NOMO-1 treated with DMSO at 0.1 percent for 48 hours (cell line): ENCODE measurements around the gene EXD3.
A peak's percentile ranks its signal among the peaks of the same experiment; 100 is the strongest.

Experiments
- DNase-seq: peaks from one replicate; lab custom pipeline; 2025; ENCODE audit not compliant: unreplicated experiment; lab: John Stamatoyannopoulos, UW

The EXD3 gene

DNA sequence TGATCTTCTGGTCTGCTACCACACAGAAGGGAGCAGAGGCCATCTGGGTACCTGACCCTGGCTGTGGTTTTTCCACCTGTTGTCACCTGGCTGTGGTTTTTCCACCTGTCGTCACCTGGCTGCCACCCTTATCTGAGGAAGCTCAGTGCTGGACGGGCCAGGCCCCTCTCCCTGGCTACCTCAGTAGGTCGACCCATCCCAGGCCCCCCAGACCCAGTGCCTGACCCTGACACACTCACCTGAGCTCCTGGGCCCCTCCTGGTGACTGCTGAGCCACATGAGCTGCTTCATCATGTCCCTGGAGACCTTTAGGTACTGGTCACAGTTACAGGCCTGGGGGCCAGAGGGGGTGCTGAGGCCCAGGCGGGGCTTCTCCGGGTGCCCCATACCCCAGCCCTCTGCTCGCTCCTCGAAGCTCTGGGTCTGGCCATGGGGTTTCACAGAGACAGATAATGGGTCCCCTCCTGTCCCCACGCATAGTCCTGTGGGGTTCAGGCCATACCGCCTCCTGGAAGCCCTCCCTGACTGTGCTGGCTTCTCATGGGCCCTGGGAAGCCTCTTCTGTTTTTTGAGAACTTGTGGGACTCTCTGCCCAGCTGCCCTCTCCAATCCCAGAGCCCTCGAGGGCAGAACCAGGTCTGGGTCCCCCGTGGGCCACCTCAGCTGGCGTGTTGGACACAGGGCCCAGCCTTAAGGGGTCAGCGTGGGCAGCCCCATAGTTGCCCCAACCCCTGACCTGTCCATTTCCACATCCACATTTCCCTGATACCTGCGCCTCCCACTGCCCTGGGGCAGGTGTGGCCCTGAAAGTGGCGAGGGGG is 113.4 kb downstream of the EXD3 start:
- DNase-seq, result no peak

DNA sequence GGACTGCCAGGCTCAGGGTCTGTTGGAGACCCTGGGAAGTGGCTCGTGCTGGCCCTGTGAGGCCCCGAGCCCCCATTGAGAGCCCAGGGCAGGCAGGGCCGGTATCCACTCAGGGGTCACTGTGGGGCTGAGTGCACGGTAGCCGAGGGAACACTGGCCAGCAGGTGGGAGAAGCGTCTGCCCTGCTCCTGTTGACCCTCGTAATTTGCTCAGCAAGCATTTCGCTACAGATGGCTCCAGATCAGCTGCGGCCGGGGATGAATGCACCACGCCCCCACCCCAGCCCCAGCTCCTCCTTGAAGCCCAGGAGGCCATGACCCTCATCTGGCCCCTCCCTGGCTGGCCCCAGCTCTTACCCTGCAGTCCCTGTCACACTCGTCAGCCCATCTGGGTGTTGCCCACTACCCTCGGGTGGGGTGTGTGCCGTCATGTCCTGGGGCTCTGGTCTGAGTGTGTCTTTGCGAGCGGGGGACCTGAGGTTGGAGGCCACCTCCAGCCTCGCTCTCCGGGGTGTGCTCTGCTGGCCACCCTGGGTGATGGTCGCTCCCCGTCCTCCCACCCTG is 114.8 kb downstream of the EXD3 start:
- no peak for DNase-seq

DNA sequence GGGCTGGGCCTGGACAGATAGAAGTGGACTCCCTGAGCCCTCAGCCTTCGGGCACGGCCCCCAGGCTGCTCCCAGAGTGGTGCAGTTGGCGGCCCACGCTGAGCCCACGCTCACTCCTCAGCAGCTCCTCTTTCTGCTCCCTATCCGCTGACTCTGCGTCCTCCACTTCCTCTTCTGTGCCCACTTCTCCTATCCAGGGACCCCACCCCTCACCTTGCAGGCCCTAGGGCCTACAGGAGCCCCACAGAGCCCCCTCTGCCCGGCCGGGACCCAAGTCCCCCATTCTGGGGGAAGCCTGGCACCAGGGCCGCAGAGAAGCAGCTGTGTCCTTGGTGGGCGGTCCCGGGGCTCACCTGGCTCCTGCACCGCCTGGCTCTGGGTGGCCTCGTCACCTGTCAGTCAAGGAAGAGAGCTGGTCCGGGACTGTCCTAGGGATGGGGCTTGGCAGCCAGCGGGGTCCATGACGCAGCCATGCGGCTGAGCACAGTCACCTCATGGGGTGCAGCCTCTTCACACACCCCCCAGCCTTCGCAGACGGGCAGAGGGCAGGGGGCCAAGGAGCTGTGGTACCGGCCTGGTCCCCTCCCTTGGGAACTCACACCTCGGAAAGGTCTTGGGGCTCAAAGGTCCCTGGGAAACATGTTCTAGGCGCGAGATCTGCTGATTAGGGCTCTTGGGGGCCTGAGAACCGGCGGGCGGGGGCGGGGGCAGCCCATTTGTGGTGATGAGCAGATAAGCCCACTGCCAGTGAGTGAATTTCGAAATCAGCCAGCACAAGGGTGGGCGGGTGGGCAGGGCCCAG is 115.5 kb downstream of the EXD3 start:
- DNase-seq, result peak; percentile 67

DNA sequence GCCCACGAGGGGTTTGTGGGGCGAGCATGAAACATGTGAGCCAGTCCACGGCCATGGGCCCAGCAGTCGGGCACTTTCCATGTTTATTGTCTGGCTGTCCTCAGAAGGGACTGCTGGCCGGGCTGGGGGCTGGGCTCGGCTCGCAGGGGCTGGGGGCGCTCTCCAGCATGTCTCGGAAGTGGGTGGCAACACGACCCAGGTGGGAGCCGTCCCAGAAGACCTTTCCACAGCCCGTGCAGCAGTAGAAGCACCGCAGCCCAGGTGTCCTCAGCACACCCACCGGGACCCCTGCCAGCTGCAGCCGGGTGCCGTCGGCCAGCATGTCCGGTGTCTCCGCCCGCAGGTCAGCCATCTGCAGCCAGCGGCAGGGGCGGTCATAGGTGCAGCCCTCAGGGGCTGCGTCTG is 116.1 kb downstream of the EXD3 start:
- no peak for DNase-seq

DNA sequence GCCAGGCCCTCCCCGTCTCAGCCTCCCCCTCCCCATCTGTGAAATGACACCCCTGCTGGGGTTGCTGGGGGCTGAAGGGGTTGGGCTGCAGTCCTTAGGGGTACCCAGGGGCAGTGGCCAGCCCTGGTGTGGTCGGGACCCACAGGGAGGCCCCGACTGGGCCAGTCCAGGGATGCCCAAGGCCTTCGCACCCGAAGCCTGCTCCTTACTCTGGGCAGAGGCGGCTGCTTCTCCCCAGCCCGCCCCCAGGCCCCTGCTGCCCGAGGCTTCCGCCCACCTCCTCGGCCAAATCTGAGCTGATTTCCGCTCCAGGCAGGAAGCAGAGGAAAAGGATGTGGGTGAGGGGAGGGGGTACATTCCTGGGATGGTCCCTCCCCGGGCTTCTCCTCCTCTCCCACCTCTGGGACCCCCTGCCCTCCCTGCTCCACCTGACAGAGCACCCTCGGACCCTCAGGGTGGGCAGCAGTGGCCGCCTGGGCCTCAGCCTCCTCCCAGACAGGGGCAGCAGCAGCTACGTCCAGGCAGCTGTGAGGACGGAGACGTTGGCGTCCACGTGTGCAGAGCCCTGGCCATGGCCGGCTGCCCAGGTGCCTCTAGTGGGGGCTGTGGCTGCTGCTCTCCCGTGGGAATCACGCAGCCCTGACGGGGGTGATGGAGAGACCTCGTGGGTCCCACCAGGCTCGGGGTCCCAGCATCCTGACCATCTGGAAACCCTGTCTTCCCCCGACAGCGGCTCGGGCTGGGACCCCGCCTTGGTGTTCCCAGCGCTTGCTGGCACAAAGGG is 116.7 kb downstream of the EXD3 start:
- no peak for DNase-seq

DNA sequence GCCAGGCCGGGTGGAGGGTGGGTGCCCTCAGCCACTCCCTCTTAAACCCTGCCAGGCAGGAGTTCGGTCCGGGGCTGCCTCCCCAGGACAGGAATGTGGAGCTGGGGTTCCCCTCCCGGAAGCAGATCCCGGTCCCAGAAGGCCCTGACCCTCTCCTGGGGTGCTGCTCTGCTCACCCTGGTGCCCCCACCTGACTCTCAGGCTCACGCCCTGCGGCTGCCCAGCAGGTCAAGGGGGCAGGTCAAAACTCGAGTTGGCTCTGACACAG is 117.2 kb downstream of the EXD3 start:
- no peak for DNase-seq

DNA sequence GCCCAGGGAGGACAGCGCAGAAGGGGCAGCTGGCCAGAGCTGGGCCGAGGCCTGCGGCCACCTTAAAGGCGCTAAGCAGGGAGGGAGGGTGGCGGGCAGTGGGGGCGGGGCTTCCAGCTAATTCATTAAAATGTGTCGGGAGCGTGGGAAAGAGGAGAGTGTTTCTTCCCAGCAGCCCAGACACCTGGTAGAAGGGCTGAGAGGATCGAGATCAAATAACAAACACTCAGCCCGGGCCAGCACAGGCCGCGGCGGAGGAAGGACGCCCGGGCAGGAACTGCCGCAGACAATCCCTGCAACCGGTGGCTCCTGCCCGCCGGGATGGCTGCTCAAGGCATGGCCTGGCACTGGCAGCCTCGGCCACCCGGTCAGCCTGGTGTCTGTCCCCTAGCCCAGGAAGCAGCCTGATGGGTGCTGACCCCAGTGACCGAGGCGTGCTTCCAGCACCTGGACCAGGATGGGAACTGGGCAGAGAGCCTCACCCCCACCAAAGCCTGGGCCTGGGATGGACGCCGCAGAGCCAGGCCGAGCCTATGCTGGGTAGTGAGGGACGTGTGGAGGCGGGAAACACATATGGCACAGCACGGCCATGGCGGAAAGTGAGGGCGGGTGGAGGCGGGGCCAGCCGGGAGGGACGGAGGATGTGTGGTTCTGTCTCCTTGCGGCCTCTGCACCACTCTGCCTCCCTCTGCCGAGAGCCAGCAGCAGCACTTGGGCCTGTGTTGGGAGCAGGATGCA is 117.7 kb downstream of the EXD3 start:
- DNase-seq, result no peak

DNA sequence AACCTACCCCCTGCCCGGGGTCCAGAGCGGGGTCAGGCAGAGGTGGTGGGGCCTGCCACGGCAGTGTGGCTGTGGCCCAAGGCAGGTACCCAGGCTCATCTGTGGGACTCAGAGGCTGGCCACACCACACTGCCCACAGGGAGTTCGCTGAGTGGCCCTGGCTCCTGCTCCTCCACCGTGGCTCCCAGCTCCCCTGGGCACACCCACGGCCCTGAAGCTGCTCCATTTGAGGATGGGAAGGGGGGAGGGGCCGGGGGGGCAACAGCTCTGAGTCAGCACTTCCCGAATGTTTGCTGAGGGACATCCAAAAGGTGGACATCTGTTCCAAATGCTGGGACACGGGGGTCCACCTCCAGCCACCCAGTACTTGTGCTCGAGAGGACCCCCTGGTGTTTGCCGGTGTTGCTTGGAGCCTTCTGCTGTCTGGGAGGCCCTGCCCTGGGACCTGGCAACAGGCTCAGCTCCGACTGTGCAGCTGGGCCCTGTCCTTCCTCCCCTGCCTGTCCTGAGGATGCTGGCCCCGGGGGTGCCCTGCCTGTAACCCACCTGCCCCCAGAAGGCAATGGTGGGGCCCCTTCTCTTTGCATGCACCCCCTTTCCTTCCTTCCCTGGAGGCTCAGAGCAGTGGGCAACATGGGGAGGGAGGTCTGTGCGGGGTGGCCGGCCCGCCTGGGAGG is 118.4 kb downstream of the EXD3 start:
- no peak for DNase-seq

DNA sequence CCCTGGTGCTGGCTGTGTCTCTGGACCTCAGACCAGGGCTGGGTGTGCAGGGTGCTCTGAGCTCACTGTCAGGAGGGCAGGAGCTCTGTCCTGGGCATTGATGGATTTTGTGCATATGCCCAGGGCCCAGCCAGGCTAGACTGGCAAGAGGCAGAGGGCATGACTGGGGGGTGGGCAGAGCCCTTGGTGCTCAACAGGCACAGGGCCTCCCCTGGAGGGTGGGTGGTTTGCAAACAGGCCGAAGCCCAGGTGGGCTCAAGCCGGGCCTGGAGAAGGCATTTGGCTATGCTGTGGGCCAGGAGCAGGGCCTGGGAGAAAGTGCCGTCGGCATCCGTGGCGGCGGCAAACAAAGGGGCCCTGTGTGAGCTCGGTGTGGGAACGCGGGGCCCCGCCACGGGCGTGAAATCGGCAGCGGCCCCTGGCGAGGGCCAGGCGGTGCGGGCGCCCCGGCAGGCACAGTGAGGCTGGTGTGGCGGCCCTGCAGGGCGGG is 119.0 kb downstream of the EXD3 start:
- DNase-seq, result no peak

DNA sequence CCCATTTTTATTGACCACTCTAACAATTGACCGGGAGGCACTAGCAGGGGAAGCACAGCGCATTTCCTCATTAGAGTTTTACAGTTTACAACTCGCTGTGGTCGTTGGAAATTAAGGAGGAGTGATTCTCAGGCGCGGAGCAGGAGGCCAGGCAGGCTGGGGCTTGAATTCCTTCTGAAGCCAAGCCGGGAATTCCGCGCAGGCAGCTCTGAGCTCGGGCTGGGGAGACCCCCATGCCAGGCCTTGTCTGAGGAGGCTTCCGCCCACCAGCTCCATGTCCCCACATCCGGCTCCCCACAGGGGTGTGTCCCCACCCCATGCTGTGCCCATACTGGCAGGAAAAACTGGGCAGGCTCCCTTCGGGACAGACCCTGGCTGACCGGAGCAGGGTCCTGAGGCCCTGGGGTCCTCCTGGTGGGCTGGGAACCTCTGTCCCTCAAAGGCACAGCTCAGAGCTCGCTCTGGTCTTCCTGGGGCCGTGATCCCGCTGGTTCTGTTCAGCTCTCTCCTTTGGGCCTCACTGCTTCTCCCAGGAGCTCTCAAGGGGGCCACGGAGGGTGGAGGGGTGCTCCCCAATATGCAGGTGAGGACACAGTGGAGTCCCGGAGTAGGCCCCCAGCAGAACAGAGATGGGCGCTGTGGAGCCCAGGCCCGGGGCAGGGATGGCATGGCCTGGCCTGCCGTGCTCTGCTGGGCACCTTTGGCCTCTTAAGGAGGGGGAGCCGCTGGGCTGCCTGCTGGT is 119.6 kb downstream of the EXD3 start:
- DNase-seq, result peak; percentile 58

DNA sequence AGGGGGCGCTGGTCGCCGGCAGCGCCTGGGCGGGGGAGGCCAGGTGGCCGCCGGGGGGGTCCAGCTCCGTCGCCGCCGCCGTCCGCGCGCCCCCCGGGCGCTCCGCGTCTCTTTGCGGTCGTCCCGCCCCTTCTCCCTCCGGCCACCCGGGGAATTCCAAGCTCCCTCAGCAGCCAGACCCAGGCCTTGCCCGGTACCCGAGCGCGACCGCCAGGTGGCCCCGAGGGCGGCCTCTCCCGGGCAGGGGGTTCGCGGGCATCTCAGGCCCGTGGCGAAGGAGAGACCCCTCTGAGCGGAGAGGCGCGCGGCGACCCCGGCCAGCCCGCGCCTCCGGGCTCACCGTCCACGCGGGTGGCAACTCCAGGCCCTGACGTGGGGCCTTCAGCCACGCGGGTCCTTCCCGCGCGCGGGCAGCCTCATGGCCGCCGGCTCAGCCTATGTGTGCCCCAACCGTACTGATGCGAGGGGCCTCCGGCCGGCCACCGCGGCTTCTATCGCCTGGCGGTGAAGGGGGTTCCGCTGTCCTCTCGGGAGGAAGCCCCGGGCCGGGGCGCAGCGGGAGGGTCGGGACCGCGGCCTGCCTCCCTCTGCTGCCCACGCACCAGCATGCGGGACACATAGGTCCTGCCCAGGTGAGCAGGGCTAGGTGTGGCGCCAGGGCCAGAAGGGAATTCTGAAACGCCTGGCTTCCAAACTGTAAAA is 120.4 kb downstream of the EXD3 start:
- peak; percentile 72 for DNase-seq

DNA sequence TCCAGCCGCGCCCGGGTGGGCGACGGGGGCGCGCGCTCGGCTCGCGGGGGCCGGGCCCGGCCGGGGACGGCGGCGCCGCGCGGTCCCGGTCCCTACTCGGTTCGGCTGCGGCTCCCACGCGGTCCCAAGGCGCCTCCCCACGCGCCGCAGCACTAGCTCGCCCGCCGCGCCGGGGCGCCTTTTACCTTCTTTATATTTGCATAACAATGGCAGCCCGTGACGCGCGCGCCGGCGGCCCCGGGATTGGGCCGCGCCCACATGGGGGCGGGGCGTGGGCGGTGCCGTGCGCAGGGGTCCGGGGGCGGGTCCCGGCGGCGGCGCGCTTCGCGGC is 120.9 kb downstream of the EXD3 start, which contains the start of gene NRARP:
NRARP (minus strand) TSS at position 154 of the 331 bp plus-strand sequence. CDS start 343 bp downstream, outside the sequence.
- peak; percentile 86 for DNase-seq

DNA sequence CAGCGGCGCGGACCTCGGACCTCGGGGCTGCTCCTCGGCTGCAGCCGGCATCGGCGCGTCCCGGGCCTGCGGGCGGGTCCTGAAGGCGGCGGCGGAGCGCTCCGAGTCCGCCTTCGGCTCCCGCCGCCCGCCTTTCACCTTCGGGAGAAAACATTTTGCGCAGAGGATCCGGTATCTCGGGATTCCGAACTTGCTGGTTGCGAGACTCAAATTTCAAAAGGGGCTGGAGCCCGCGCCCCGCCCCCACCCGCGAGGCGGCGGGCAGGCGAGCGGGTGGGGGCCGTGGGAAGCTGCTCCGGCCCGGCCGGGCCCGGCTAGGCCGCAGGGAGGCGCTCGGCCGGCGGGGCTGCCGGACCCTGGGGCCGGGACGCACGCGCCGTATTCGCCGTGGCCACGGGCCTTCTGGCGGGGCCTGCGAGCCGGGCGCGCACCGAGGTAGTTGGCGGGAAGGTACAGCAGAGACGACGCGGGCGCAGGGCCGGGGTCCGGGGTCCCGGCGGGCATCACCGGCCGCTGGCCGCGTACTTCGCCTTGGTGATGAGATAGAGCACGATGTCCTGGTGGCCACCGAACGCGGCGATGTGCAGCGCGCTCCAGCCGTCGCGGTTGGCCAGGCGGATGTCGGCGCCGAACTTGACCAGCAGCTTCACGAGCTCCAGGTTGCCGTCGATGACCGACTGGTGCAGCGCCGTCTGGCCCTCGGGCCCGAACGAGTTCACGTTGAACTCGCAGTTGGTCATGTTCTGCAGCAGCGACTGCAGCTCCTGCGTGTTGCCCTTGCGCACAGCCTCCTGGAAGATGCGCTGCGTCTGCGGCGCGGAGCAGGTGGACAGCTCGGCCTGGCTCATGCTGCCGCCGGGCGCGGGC is 121.6 kb downstream of the EXD3 start:
- peak; percentile 40 for DNase-seq

DNA sequence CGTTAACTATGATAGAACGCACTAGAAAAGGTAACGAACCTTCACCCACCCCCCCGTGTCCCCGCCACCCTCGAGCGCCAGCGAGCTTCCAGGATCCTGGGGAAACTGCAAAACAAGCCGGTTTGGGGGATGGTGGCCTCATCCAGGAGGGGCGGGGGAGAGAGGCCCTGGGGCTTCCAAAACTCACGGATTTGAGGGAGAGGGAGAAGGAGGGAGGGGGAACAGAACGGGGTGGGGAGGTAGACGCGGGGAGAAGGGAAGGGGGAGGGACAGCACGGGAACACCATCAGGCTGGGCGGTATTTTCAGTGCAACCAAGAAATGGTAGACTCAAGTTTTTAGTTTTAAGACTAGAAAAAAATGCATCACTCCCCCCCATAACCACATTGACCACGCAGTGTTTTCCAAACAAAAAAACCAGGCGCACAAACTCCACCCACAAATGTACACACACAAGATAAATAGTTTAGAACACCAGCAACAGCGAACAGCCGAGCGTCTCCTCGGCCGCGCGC is 122.3 kb downstream of the EXD3 start:
- no peak for DNase-seq

DNA sequence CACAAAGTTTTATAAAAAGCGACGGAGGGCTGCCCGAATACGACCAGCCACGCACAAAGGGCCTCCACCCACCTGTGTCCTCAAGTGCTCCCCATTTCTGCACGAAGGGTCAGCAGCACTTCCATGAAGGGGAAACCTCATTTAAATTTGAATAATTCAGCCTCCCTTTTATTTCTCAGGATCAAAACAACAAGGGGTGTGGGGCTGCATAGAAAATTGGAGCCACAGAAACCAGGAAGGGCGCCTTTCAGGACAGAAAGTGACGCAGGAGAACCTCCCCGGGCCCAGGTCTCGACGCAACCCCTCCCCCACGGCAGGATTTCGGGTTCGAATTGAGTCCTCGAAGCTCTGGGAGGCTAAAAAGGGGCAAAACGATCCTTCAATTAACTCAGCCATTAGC is 123.0 kb downstream of the EXD3 start:
- no peak for DNase-seq

DNA sequence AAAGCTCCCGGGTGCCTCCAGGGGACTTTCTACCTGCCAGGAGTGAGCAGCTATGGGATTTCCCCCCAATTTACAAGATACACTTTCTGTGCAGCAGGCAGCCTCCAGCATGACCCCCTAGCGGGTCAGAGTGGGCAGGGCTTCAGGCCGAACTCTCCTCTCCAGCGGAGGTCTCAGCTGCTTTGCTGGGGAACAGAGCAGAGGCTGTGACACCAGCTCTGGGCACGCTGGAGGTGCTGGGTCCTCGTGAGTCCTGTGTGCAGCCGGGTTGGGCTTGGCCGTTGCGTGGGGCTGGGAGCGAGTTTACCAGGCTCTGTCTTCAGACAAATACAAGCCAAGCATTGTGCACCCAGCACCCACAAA is 123.8 kb downstream of the EXD3 start:
- no peak for DNase-seq

DNA sequence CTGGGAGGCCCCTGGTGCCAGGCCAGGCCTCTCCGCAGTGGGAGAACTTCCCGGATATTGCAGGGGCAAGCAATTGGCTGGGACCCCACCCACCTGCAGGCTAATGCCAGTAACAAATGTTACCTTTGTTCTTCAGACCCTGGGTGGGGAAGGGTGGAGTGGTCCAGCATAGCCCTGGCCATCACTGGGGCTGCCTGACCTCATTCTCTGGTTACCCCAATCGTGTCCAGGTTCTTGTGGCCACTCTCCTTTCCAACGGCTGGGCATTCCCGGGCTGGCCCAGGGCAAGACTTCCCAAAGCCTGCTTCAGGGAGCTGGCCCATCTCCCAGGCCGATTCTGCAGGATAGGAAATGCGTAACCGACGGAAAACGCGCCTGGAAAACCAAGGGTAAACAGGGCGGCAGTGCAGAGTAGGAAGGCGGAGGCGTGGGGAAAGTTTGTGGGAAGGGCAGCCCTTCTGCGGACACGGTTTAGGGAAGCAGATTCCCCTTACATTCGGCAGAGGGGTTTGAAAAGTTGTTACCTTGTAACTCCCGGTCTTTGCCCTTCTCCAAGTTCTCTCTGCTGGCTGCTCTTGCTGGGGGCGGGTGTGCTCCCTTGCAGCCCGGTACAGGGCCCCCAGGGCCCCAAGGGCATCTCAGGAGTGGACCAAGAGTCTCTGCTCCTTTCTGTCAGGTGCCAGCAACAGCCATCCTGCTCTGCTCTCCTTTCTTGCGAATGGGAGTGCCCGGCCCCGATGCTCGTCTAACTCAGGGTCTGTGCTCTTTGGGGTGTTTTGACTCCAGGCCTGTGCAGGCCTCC is 124.4 kb downstream of the EXD3 start:
- DNase-seq, result no peak
